ENCODE results near the gene TEX12. TPM values are rescaled to one million over a fixed set of nuclear protein-coding genes. Genes with fewer than 3 reads are reported as not detected.

The TEX12 gene
- total RNA-seq, 1 donor from 2014 or later, result not detected

DNA sequence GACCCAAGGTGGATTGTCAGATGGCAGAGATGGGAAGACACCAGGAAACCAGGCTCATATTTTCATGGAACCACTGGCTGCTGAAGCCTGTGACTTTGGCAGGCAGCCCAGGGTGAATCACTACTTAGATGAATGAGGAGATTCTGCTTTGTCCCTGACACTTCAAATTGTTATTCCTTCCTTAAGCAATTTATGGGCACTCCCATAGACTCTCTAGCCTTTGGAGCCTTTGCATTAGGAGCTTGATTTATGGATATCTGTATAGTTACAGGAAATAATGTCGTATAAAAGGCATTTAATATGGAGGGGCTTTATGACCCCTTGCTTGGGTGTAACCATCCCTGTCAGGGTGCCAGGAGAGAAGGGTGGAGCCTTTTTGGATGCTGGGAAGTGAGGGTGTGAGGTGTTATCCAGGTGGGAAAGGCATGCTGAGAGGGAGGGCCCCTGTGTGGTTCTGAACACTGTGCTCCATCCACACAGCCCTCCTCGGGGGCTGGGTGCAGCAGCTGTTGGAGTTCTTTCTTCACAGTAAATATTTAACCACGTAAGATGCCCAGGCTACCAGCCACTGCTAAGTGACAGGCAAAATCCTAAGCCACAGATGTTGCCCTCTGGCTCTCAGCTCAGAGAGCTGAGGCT, 38.6 kb upstream of the TEX12 start:
- intact Hi-C loops (cut with micrococcal nuclease), result no loop called here
- ChIA-PET CTCF (no interaction called here), POLR2A (no interaction called here)
- Mint-ChIP-seq H3K36me3 (ENCODE audit: low read depth) (no peaks in the 10 kb centered on the region), H3K4me1 (no peaks in the 10 kb centered on the region), H3K9me3 (no peaks in the 10 kb centered on the region), H3K27ac (no peak overlapping the region), H3K4me3 (no peak overlapping the region), H3K27me3 (no peaks in the 10 kb centered on the region)
- DNase-seq, result no peak
- TF ChIP-seq, protein P1, sequence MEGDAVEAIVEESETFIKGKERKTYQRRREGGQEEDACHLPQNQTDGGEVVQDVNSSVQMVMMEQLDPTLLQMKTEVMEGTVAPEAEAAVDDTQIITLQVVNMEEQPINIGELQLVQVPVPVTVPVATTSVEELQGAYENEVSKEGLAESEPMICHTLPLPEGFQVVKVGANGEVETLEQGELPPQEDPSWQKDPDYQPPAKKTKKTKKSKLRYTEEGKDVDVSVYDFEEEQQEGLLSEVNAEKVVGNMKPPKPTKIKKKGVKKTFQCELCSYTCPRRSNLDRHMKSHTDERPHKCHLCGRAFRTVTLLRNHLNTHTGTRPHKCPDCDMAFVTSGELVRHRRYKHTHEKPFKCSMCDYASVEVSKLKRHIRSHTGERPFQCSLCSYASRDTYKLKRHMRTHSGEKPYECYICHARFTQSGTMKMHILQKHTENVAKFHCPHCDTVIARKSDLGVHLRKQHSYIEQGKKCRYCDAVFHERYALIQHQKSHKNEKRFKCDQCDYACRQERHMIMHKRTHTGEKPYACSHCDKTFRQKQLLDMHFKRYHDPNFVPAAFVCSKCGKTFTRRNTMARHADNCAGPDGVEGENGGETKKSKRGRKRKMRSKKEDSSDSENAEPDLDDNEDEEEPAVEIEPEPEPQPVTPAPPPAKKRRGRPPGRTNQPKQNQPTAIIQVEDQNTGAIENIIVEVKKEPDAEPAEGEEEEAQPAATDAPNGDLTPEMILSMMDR (IDR thresholded peaks at IDR 0.05), result no peak
- no peak for ATAC-seq (ENCODE audit: low read depth)

DNA sequence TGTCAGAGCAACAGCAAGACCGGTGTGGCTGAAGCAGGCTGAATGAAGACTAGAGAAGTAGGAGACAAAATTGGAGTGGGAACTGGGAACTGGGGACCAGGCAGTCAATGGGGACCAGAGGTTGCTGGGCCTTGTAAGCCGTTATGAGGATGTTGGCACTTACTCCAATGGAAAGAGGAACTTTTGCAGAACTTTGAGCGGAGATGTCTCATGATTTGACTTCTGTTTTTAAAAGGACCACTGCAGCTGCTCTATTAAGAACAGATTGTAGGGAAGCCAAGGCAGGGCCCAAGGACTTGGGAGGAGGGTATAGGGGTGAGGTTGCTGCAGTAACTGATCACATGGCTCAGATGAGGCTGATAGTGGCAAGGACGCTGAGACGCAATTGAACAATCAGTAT, 37.5 kb upstream of the TEX12 start:
- POLR2A ChIA-PET, result no interaction called here
- Mint-ChIP-seq H3K4me3 (no peak overlapping the region), H3K27me3 (no peaks in the 10 kb centered on the region), H3K4me1 (no peaks in the 10 kb centered on the region), H3K9me3 (no peaks in the 10 kb centered on the region), H3K27ac (no peak overlapping the region), H3K36me3 (ENCODE audit: low read depth) (no peaks in the 10 kb centered on the region)
- CTCF ChIA-PET, result no interaction called here
- TF ChIP-seq, protein P1 (IDR thresholded peaks at IDR 0.05), result no peak
- DNase-seq, result no peak
- intact Hi-C loops (cut with micrococcal nuclease), result no loop called here
- no peak for ATAC-seq (ENCODE audit: low read depth)

DNA sequence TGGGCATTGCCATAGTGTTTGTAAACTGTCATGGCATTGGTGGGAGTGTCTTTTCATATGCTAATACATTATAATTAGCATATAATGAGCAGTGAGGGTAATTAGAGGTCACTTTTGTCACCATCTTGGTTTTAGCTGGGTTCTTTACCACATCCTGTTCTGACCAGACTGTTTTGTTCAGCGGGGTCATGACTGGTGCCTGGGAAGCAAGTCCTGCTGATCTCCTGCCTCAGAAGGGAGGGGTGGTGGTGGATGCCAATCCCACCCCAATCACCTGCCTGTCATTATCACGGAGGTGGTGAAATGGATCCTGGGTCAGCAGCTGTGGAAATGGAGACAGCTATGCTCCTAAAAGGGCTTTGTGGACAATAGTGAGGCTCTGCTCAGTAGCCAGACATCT, 34.4 kb upstream of the TEX12 start:
- DNase-seq, result no peak
- no peak for ATAC-seq (ENCODE audit: low read depth)
- Mint-ChIP-seq H3K27ac (no peak overlapping the region), H3K36me3 (ENCODE audit: low read depth) (no peaks in the 10 kb centered on the region), H3K4me1 (no peaks in the 10 kb centered on the region), H3K9me3 (no peaks in the 10 kb centered on the region), H3K27me3 (no peaks in the 10 kb centered on the region), H3K4me3 (no peak overlapping the region)
- ChIA-PET POLR2A (no interaction called here), CTCF (no interaction called here)
- intact Hi-C loops (cut with micrococcal nuclease), result no loop called here
- TF ChIP-seq, protein P1 (IDR thresholded peaks at IDR 0.05), result no peak

DNA sequence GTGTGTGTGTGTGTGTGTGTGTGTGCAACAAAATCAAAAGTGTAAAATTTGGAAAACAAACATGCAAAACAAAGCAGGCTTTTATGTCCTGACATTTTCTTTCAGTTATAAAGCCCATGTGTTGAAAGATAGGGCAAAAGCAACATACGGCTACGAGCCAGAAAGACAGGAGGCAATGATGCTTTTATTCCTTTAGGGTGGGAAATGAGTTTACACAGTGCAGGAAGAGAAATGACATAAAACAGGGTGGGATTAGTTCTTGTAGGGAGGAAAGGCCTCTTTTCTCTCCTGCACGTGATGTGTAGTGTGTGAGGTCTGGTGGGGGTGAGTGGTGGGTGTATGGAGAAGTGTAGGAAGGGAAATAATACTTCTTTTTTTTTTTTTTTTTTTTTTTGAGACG, 32.7 kb upstream of the TEX12 start:
- ChIA-PET POLR2A (no interaction called here), CTCF (no interaction called here)
- Mint-ChIP-seq H3K9me3 (no peaks in the 10 kb centered on the region), H3K36me3 (ENCODE audit: low read depth) (no peaks in the 10 kb centered on the region), H3K27me3 (no peaks in the 10 kb centered on the region), H3K4me3 (no peak overlapping the region), H3K4me1 (no peaks in the 10 kb centered on the region), H3K27ac (no peak overlapping the region)
- intact Hi-C loops (cut with micrococcal nuclease), result no loop called here
- no peak for ATAC-seq (ENCODE audit: low read depth)
- TF ChIP-seq, protein P1 (IDR thresholded peaks at IDR 0.05), result no peak
- DNase-seq, result no peak

DNA sequence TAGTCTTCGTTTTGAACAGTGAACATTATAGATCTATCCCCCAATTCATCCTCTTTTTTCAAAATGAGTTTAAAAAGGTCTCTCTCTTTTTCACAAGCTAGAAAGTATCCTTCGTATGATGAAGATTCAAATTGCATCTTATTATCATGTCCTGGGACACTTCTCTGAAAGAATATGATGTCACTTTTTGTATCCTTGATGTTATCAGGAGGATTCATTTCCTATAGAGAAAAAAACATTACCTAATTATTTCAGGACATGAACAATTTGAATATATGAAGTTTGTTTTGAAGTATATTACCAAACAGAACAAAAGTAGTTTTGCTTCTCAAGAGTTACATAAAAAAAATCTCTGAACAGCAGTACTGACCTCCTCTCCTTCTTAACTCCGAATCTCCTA, 23.6 kb upstream of the TEX12 start:
- TF ChIP-seq, protein P1 (IDR thresholded peaks at IDR 0.05), result no peak
- DNase-seq (no peak), ATAC-seq (ENCODE audit: low read depth) (no peak)
- Mint-ChIP-seq H3K4me3 (no peak overlapping the region), H3K36me3 (ENCODE audit: low read depth) (peaks cover 8% of the 10 kb centered on the region), H3K27me3 (no peaks in the 10 kb centered on the region), H3K27ac (no peak overlapping the region), H3K4me1 (no peaks in the 10 kb centered on the region), H3K9me3 (peaks cover 3% of the 10 kb centered on the region)
- POLR2A ChIA-PET, result no interaction called here
- CTCF ChIA-PET, result no interaction called here
- intact Hi-C loops (cut with micrococcal nuclease), result no loop called here

All from activated B cell treated with CpG ODN at 0.5 μM for 24 hours (primary cell).